ENCODE data around the gene LRP1B. TPM values are rescaled to one million over a fixed set of nuclear protein-coding genes. Genes with fewer than 3 reads are reported as not detected.

LRP1B gene
- total RNA-seq, 1 experiment from 2014 or later: 0.52 TPM

GRCh38 chr2:140593132-140593531, 1537.7 kb downstream of the LRP1B start (continued):
- no peak for TF ChIP-seq HMGXB4 (CRISPR knock-in tag; IDR thresholded peaks at IDR 0.05)
- no peak for TF ChIP-seq ZNF396 (CRISPR knock-in tag; IDR thresholded peaks at IDR 0.05; ENCODE audit: borderline replicate concordance)
- TF ChIP-seq NFE2L1 (CRISPR knock-in tag; IDR thresholded peaks at IDR 0.05): no peak
- TF ChIP-seq E2F5 (CRISPR knock-in tag; IDR thresholded peaks at IDR 0.05): no peak

GRCh38 chr2:140589696-140590095, 1541.1 kb downstream of the LRP1B start:
- ATAC-seq: no peak

More at GRCh38 chr2:140589696-140590095, 1541.1 kb downstream of the LRP1B start:
- H3K4me1 Mint-ChIP-seq: no peaks in the 10 kb centered on the region; the same call in 1 of the 2 replicates
- H3K36me3 Mint-ChIP-seq: no peaks in the 10 kb centered on the region
- H3K27me3 Mint-ChIP-seq (ENCODE audit: low read depth): no peaks in the 10 kb centered on the region
- no peak for DNase-seq (ENCODE audit: low spot score)
- H3K4me3 Mint-ChIP-seq: no peak overlapping the region
- ChIA-PET POLR2A (no interaction called here), CTCF (no interaction called here)
- H3K9me3 Mint-ChIP-seq: no peaks in the 10 kb centered on the region
- no peak for TF ChIP-seq STAT6 (CRISPR knock-in tag; conservative IDR thresholded peaks at IDR 0.05; ENCODE audit: low read depth)
- TF ChIP-seq PRRX2 (CRISPR knock-in tag; IDR thresholded peaks at IDR 0.05): no peak
- no peak for TF ChIP-seq ATF3 (CRISPR knock-in tag; conservative IDR thresholded peaks at IDR 0.05)
- TF ChIP-seq SP1 (CRISPR knock-in tag; conservative IDR thresholded peaks at IDR 0.05): no peak
- TF ChIP-seq ELF4 (CRISPR knock-in tag; IDR thresholded peaks at IDR 0.05; ENCODE audit: low read depth): no peak
- no peak for TF ChIP-seq ARID4B (CRISPR knock-in tag; IDR thresholded peaks at IDR 0.05; ENCODE audit: borderline replicate concordance)
- TF ChIP-seq IRF2 (CRISPR knock-in tag; IDR thresholded peaks at IDR 0.05; ENCODE audit: borderline replicate concordance, low read depth): no peak
- H3K27ac Mint-ChIP-seq: no peak overlapping the region

Data from WTC11 (cell line).